Measurements from ENCODE around the gene SNX7. TPM values are rescaled to one million over a fixed set of nuclear protein-coding genes. Genes with fewer than 3 reads are reported as not detected.

SNX7 gene
- polyA plus RNA-seq, 1 of the 3 experiments (the other 2 are of a cell fraction) = 16.0 TPM

DNA sequence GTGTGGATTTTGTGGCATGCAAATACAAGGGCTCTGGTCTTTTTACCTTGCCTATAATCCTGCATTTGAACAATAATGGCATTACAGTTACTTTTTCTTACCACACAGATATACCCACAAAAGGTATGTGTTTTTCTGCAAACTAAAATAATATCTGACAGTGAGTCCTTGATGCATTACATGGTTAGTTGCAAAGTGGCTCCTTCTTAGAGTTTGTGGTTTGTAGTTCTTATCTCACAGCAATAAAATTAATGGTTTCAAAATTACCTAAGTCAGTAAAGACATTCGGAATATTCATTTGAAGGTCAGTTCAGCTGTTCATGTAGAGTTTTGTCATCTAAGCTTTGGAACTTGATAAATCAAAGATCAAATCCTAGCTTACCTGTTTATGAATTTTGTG, 43.5 kb downstream of the SNX7 start:
- Histone ChIP-seq H3K9me2 (no peaks in the 10 kb centered on the region; the same call in 1 of the 2 replicates), H3K9ac (no peak overlapping the region), H3K4me3 (ENCODE audit: low read depth in 2 of 2, low read length in 1 of 2) (no peak overlapping the region), H3K9me3 (no peaks in the 10 kb centered on the region), H3K79me2 (ENCODE audit: insufficient read depth) (no peaks in the 10 kb centered on the region), H3F3A (replicated peaks; ENCODE audit: insufficient read depth) (no peaks in the 10 kb centered on the region), H2AFZ (ENCODE audit: low read depth) (no peak overlapping the region), H3K4me2 (no peak overlapping the region), H3K4me1 (ENCODE audit: control insufficient read depth in 1 of 2, insufficient read depth in 2 of 2, low read depth in 1 of 2, low read length in 1 of 2) (peaks cover 0 to 3% of the 10 kb centered on the region in 2 experiments; a peak in 2 of 4 replicates), H3K36me3 (replicated peaks in 1 of 2; ENCODE audit: control insufficient read depth in 1 of 2, insufficient read depth in 2 of 2, low read length in 1 of 2) (peaks cover 26 to 28% of the 10 kb centered on the region in 2 experiments), H3K27ac (ENCODE audit: low read depth in 2 of 2, low read length in 1 of 2) (no peak overlapping the region), H4K20me1 (ENCODE audit: insufficient read depth) (no peaks in the 10 kb centered on the region), H3K27me3 (ENCODE audit: insufficient read depth) (no peaks in the 10 kb centered on the region)
- TF ChIP-seq, protein P1, sequence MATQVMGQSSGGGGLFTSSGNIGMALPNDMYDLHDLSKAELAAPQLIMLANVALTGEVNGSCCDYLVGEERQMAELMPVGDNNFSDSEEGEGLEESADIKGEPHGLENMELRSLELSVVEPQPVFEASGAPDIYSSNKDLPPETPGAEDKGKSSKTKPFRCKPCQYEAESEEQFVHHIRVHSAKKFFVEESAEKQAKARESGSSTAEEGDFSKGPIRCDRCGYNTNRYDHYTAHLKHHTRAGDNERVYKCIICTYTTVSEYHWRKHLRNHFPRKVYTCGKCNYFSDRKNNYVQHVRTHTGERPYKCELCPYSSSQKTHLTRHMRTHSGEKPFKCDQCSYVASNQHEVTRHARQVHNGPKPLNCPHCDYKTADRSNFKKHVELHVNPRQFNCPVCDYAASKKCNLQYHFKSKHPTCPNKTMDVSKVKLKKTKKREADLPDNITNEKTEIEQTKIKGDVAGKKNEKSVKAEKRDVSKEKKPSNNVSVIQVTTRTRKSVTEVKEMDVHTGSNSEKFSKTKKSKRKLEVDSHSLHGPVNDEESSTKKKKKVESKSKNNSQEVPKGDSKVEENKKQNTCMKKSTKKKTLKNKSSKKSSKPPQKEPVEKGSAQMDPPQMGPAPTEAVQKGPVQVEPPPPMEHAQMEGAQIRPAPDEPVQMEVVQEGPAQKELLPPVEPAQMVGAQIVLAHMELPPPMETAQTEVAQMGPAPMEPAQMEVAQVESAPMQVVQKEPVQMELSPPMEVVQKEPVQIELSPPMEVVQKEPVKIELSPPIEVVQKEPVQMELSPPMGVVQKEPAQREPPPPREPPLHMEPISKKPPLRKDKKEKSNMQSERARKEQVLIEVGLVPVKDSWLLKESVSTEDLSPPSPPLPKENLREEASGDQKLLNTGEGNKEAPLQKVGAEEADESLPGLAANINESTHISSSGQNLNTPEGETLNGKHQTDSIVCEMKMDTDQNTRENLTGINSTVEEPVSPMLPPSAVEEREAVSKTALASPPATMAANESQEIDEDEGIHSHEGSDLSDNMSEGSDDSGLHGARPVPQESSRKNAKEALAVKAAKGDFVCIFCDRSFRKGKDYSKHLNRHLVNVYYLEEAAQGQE (IDR thresholded peaks at IDR 0.05; ENCODE audit: low read depth, low read length) = no peak
- TF ChIP-seq, protein P2, sequence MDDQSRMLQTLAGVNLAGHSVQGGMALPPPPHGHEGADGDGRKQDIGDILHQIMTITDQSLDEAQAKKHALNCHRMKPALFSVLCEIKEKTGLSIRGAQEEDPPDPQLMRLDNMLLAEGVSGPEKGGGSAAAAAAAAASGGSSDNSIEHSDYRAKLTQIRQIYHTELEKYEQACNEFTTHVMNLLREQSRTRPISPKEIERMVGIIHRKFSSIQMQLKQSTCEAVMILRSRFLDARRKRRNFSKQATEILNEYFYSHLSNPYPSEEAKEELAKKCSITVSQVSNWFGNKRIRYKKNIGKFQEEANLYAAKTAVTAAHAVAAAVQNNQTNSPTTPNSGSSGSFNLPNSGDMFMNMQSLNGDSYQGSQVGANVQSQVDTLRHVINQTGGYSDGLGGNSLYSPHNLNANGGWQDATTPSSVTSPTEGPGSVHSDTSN (IDR thresholded peaks at IDR 0.05) = no peak
- TF ChIP-seq RFX5 (IDR thresholded peaks at IDR 0.05; ENCODE audit: low read length) (no peak), MXI1 (IDR thresholded peaks at IDR 0.05; ENCODE audit: low read depth, low read length) (no peak), EZH2phosphoT487 (IDR thresholded peaks at IDR 0.05; ENCODE audit: borderline replicate concordance, low read depth) (no peak), MEF2A (IDR thresholded peaks at IDR 0.05; ENCODE audit: borderline replicate concordance, low read depth) (no peak), FOSL2 (IDR thresholded peaks at IDR 0.05; ENCODE audit: borderline replicate concordance, low read depth) (no peak), JUND (IDR thresholded peaks at IDR 0.05) (no peak), YY1 (IDR thresholded peaks at IDR 0.05; ENCODE audit: low read depth) (no peak)
- TF ChIP-seq, protein P3, sequence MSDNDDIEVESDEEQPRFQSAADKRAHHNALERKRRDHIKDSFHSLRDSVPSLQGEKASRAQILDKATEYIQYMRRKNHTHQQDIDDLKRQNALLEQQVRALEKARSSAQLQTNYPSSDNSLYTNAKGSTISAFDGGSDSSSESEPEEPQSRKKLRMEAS (IDR thresholded peaks at IDR 0.05; ENCODE audit: low read depth) = no peak
- TF ChIP-seq, protein P4, sequence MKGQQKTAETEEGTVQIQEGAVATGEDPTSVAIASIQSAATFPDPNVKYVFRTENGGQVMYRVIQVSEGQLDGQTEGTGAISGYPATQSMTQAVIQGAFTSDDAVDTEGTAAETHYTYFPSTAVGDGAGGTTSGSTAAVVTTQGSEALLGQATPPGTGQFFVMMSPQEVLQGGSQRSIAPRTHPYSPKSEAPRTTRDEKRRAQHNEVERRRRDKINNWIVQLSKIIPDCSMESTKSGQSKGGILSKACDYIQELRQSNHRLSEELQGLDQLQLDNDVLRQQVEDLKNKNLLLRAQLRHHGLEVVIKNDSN (IDR thresholded peaks at IDR 0.05; ENCODE audit: borderline replicate concordance, low read depth) = no peak
- ChIA-PET POLR2A (no interaction called here), CTCF (interaction anchor here (1.9 kb wide), 1 partner anchor 43 kb away, joined by 4 read pairs; the partner anchor contains the start of gene SNX7)
- WGBS (ENCODE audit: low lambda C conversion rate) = 96% methylated on average over 1 of the region's 1 CpG
- no peak for DNase-seq

DNA sequence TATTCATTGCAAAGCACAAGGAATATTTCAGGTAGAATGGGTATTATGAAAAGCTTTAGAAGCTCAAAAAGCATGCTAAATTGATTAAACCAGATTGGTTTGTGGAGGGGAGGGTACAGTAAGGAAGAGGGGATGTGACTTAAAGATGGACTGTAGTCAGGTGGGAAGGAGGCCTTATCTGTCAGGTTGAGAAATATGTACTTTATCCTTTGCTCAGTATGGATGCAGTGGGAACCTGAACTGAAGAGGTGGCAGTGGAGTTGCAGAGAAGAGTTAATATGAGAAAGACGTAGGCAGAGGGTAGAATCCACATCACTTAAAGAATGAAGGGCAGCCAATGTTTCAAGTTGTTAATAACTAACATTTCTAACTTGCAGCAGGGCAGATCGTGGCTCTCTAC, 44.1 kb downstream of the SNX7 start:
- ChIA-PET POLR2A (no interaction called here), CTCF (interaction anchor here (1.9 kb wide), 1 partner anchor 44 kb away, joined by 4 read pairs; the partner anchor contains the start of gene SNX7)
- Histone ChIP-seq H3K9ac (no peak overlapping the region), H3K27me3 (ENCODE audit: insufficient read depth) (no peaks in the 10 kb centered on the region), H4K20me1 (ENCODE audit: insufficient read depth) (no peaks in the 10 kb centered on the region), H3K9me2 (no peaks in the 10 kb centered on the region; the same call in 1 of the 2 replicates), H3K4me3 (ENCODE audit: low read depth in 2 of 2, low read length in 1 of 2) (no peak overlapping the region), H2AFZ (ENCODE audit: low read depth) (no peak overlapping the region), H3K9me3 (no peaks in the 10 kb centered on the region), H3K4me1 (ENCODE audit: control insufficient read depth in 1 of 2, insufficient read depth in 2 of 2, low read depth in 1 of 2, low read length in 1 of 2) (no peaks in the 10 kb centered on the region; a peak in 1 of 4 replicates), H3K79me2 (ENCODE audit: insufficient read depth) (no peaks in the 10 kb centered on the region), H3K36me3 (replicated peaks in 1 of 2; ENCODE audit: control insufficient read depth in 1 of 2, insufficient read depth in 2 of 2, low read length in 1 of 2) (peaks cover 28% of the 10 kb centered on the region in 2 experiments), H3K4me2 (no peak overlapping the region), H3F3A (replicated peaks; ENCODE audit: insufficient read depth) (no peaks in the 10 kb centered on the region), H3K27ac (ENCODE audit: low read depth in 2 of 2, low read length in 1 of 2) (no peak overlapping the region)
- WGBS (ENCODE audit: low lambda C conversion rate) = 93% methylated on average over 2 of the region's 2 CpGs
- no peak for DNase-seq
- TF ChIP-seq NFIC (IDR thresholded peaks at IDR 0.05; ENCODE audit: borderline replicate concordance) (no peak), RXRA (IDR thresholded peaks at IDR 0.05; ENCODE audit: borderline replicate concordance, low read depth) (no peak), TCF12 (IDR thresholded peaks at IDR 0.05) (no peak), NRF1 (IDR thresholded peaks at IDR 0.05; ENCODE audit: low read depth, low read length) (no peak), MEF2A (IDR thresholded peaks at IDR 0.05; ENCODE audit: borderline replicate concordance, low read depth) (no peak), FOSL2 (IDR thresholded peaks at IDR 0.05; ENCODE audit: borderline replicate concordance, low read depth) (no peak), SMC3 (IDR thresholded peaks at IDR 0.05; ENCODE audit: low read depth, low read length) (no peak), RFX5 (IDR thresholded peaks at IDR 0.05; ENCODE audit: low read length) (no peak), EP300 (IDR thresholded peaks at IDR 0.05; ENCODE audit: borderline replicate concordance in 1 of 2, low read depth in 1 of 2, low read length in 1 of 2) (no peak), GATA2 (CRISPR knock-in tag; IDR thresholded peaks at IDR 0.05) (no peak), SIN3A (IDR thresholded peaks at IDR 0.05; ENCODE audit: borderline replicate concordance, low read depth, low read length) (no peak)
- TF ChIP-seq, protein P5, sequence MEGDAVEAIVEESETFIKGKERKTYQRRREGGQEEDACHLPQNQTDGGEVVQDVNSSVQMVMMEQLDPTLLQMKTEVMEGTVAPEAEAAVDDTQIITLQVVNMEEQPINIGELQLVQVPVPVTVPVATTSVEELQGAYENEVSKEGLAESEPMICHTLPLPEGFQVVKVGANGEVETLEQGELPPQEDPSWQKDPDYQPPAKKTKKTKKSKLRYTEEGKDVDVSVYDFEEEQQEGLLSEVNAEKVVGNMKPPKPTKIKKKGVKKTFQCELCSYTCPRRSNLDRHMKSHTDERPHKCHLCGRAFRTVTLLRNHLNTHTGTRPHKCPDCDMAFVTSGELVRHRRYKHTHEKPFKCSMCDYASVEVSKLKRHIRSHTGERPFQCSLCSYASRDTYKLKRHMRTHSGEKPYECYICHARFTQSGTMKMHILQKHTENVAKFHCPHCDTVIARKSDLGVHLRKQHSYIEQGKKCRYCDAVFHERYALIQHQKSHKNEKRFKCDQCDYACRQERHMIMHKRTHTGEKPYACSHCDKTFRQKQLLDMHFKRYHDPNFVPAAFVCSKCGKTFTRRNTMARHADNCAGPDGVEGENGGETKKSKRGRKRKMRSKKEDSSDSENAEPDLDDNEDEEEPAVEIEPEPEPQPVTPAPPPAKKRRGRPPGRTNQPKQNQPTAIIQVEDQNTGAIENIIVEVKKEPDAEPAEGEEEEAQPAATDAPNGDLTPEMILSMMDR (IDR thresholded peaks at IDR 0.05) = no peak
- TF ChIP-seq, protein P3 (IDR thresholded peaks at IDR 0.05; ENCODE audit: low read depth) = no peak
